HEK293 (cell line): ENCODE data around the gene RIN3.

Experiments
- CTCF ChIA-PET: fragments of 350-600 bp; formaldehyde crosslinking; extraction: SDS; loops from one replicate; lab custom pipeline; 2021; ENCODE audit warnings: antibody characterized with exemption; lab: Yijun Ruan, JAX
- POLR2A ChIA-PET: fragments of 300-600 bp; formaldehyde crosslinking; extraction: SDS; loops from one replicate; lab custom pipeline; 2020; ENCODE audit warnings: antibody characterized with exemption, inconsistent platforms; lab: Yijun Ruan, JAX
- H3K27ac ChIP-seq: fragments of 200-500 bp; sonication (Bioruptor generic); 2 replicates; pipeline ENCODE4 v1.5.1; 2014; ENCODE audit warnings: low read depth, low read length, control low read depth, inconsistent platforms; ENCODE audit errors: extremely low read depth
- H3K36me3 ChIP-seq, 2 experiments: fragments of 200-500 bp in 1 of 2; sonication (Bioruptor generic) in 1 of 2; 1 replicate in 1 of 2; 2 replicates in 1 of 2; pipeline ENCODE4 v1.5.1; 2014 to 2017; ENCODE audit warnings: inconsistent platforms in 2 of 2, low read length in 2 of 2; ENCODE audit not compliant: control insufficient read depth in 2 of 2, insufficient read depth in 1 of 2
- H3K4me1 ChIP-seq: fragments of 200-500 bp; sonication (Bioruptor generic); 2 replicates; pipeline ENCODE4 v1.5.1; 2014; ENCODE audit warnings: mild to moderate bottlenecking, low read length, inconsistent platforms; ENCODE audit not compliant: control insufficient read depth, insufficient read depth
- H3K4me3 ChIP-seq: 2 replicates; pipeline ENCODE4 v1.5.1; 2011; ENCODE audit warnings: low read depth, mild to moderate bottlenecking, control low read depth, low read length, moderate library complexity
- H3K9me3 ChIP-seq: fragments of 200-500 bp; sonication (Bioruptor generic); 2 replicates; pipeline ENCODE4 v1.5.1; 2014; ENCODE audit warnings: low read depth, low read length, inconsistent platforms; ENCODE audit not compliant: control insufficient read depth, insufficient read depth
- KLF16 ChIP-seq: fragments of 450-650 bp; formaldehyde crosslinking; IDR thresholded peaks from 2 replicates; pipeline ENCODE4 v1.5.1; 2017; ENCODE audit warnings: missing biosample characterization, missing genetic modification characterization
- SALL2 ChIP-seq: fragments of 450-650 bp; formaldehyde crosslinking; IDR thresholded peaks from 2 replicates; pipeline ENCODE4 v1.5.0; 2017; ENCODE audit warnings: missing biosample characterization, mild to moderate bottlenecking, missing genetic modification characterization, borderline replicate concordance
- ZNF114 ChIP-seq: fragments of 450-650 bp; formaldehyde crosslinking; IDR thresholded peaks from 2 replicates; pipeline ENCODE4 v1.5.0; 2017; ENCODE audit warnings: missing biosample characterization, missing genetic modification characterization
- ZNF121 ChIP-seq: fragments of 450-650 bp; formaldehyde crosslinking; IDR thresholded peaks from 2 replicates; pipeline ENCODE4 v1.5.1; 2016; ENCODE audit warnings: missing biosample characterization, missing genetic modification characterization
- ZNF146 ChIP-seq: fragments of 450-650 bp; formaldehyde crosslinking; IDR thresholded peaks from 2 replicates; pipeline ENCODE4 v1.5.1; 2016; ENCODE audit warnings: missing biosample characterization, missing genetic modification characterization
- ZNF341 ChIP-seq: fragments of 450-650 bp; formaldehyde crosslinking; IDR thresholded peaks from 2 replicates; pipeline ENCODE4; 2016; ENCODE audit warnings: low read depth, missing biosample characterization, missing genetic modification characterization
- ZNF707 ChIP-seq: fragments of 450-650 bp; formaldehyde crosslinking; IDR thresholded peaks from 2 replicates; pipeline ENCODE4 v1.5.1; 2016; ENCODE audit warnings: missing biosample characterization, missing genetic modification characterization
- ZNF837 ChIP-seq: fragments of 450-650 bp; formaldehyde crosslinking; IDR thresholded peaks from 2 replicates; pipeline ENCODE4 v1.5.1; 2016; ENCODE audit warnings: missing biosample characterization, missing genetic modification characterization
- TF ChIP-seq, protein P1 (sequence below): fragments of 450-650 bp; formaldehyde crosslinking; IDR thresholded peaks from 2 replicates; pipeline ENCODE4 v1.5.1; 2016; ENCODE audit warnings: missing biosample characterization, missing genetic modification characterization
- TF ChIP-seq, protein P2 (sequence below): fragments of 450-650 bp; formaldehyde crosslinking; IDR thresholded peaks from 2 replicates; pipeline ENCODE4 v1.5.1; 2016; ENCODE audit warnings: missing biosample characterization, missing genetic modification characterization
- TF ChIP-seq, protein P3 (sequence below): fragments of 450-650 bp; formaldehyde crosslinking; IDR thresholded peaks from 2 replicates; pipeline ENCODE4 v1.5.1; 2016; ENCODE audit warnings: missing biosample characterization, missing genetic modification characterization
- TF ChIP-seq, protein P4 (sequence below): fragments of 450-650 bp; formaldehyde crosslinking; IDR thresholded peaks from 2 replicates; pipeline ENCODE4 v1.5.1; 2016; ENCODE audit warnings: missing biosample characterization, missing genetic modification characterization
- TF ChIP-seq, protein P5 (sequence below): fragments of 450-650 bp; formaldehyde crosslinking; IDR thresholded peaks from 2 replicates; pipeline ENCODE4 v1.5.0; 2017; ENCODE audit warnings: missing biosample characterization, missing genetic modification characterization, borderline replicate concordance
- TF ChIP-seq, protein P6 (sequence below): fragments of 450-650 bp; formaldehyde crosslinking; IDR thresholded peaks from 2 replicates; pipeline ENCODE4 v1.5.1; 2016; ENCODE audit warnings: missing biosample characterization, missing genetic modification characterization, borderline replicate concordance

Gene RIN3

DNA sequence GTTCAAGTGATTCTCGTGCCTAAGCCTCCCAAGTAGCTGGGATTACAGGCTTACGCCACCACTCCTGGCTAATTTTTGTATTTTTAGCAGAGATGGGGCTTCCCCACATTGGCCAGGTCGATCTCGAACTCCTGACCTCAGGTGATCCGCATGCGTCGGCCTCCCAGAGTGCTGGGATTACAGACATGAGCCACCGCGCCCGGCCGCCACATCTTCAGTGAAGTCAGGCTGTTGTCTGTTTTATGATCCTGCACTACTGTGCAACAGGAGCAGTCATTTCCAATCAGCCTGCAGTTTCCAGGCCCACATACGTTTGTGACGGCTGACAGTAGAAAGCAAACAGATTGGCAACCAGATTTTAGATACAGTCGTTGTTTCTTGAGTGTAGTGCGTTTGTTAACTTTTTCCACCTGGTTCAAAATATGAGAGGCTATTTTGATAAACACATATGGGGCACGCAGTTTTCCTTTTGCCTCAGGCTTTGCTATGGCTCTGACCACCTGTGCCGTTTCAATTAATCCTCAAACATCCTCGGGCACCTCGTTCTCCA is 160.1 kb downstream of the RIN3 start:
- POLR2A ChIA-PET: no interaction called here
- CTCF ChIA-PET: interaction anchor here (0.5 to 1.5 kb wide), 3 partner anchors 13 to 207 kb away, joined by 3 to 5 read pairs (median 3); no protein-coding TSS in a partner anchor
- H3K4me1 ChIP-seq: no peaks in the 10 kb centered on the region

More for the DNA sequence above, 160.1 kb downstream of the RIN3 start:
- H3K4me3 ChIP-seq: no peak overlapping the region
- TF ChIP-seq ZNF146: no peak
- TF ChIP-seq ZNF707 (tag by site-specific recombination): no peak
- TF ChIP-seq, protein P1, sequence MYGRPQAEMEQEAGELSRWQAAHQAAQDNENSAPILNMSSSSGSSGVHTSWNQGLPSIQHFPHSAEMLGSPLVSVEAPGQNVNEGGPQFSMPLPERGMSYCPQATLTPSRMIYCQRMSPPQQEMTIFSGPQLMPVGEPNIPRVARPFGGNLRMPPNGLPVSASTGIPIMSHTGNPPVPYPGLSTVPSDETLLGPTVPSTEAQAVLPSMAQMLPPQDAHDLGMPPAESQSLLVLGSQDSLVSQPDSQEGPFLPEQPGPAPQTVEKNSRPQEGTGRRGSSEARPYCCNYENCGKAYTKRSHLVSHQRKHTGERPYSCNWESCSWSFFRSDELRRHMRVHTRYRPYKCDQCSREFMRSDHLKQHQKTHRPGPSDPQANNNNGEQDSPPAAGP (tag by site-specific recombination): no peak
- TF ChIP-seq ZNF837 (tag by site-specific recombination): no peak
- no peak for TF ChIP-seq SALL2 (tag by site-specific recombination)
- TF ChIP-seq ZNF121 (tag by site-specific recombination): no peak
- TF ChIP-seq, protein P2, sequence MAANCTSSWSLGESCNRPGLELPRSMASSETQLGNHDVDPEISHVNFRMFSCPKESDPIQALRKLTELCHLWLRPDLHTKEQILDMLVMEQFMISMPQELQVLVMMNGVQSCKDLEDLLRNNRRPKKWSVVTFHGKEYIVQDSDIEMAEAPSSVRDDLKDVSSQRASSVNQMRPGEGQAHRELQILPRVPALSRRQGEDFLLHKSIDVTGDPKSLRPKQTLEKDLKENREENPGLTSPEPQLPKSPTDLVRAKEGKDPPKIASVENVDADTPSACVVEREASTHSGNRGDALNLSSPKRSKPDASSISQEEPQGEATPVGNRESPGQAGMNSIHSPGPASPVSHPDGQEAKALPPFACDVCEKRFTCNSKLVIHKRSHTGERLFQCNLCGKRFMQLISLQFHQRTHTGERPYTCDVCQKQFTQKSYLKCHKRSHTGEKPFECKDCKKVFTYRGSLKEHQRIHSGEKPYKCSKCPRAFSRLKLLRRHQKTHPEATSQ: no peak
- TF ChIP-seq, protein P3, sequence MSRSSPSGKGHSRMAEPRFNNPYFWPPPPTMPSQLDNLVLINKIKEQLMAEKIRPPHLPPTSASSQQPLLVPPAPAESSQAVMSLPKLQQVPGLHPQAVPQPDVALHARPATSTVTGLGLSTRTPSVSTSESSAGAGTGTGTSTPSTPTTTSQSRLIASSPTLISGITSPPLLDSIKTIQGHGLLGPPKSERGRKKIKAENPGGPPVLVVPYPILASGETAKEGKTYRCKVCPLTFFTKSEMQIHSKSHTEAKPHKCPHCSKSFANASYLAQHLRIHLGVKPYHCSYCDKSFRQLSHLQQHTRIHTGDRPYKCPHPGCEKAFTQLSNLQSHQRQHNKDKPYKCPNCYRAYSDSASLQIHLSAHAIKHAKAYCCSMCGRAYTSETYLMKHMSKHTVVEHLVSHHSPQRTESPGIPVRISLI (tag by site-specific recombination): no peak
- TF ChIP-seq, protein P4, sequence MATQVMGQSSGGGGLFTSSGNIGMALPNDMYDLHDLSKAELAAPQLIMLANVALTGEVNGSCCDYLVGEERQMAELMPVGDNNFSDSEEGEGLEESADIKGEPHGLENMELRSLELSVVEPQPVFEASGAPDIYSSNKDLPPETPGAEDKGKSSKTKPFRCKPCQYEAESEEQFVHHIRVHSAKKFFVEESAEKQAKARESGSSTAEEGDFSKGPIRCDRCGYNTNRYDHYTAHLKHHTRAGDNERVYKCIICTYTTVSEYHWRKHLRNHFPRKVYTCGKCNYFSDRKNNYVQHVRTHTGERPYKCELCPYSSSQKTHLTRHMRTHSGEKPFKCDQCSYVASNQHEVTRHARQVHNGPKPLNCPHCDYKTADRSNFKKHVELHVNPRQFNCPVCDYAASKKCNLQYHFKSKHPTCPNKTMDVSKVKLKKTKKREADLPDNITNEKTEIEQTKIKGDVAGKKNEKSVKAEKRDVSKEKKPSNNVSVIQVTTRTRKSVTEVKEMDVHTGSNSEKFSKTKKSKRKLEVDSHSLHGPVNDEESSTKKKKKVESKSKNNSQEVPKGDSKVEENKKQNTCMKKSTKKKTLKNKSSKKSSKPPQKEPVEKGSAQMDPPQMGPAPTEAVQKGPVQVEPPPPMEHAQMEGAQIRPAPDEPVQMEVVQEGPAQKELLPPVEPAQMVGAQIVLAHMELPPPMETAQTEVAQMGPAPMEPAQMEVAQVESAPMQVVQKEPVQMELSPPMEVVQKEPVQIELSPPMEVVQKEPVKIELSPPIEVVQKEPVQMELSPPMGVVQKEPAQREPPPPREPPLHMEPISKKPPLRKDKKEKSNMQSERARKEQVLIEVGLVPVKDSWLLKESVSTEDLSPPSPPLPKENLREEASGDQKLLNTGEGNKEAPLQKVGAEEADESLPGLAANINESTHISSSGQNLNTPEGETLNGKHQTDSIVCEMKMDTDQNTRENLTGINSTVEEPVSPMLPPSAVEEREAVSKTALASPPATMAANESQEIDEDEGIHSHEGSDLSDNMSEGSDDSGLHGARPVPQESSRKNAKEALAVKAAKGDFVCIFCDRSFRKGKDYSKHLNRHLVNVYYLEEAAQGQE (tag by site-specific recombination): no peak
- no peak for TF ChIP-seq ZNF341 (tag by site-specific recombination)
- TF ChIP-seq, protein P5, sequence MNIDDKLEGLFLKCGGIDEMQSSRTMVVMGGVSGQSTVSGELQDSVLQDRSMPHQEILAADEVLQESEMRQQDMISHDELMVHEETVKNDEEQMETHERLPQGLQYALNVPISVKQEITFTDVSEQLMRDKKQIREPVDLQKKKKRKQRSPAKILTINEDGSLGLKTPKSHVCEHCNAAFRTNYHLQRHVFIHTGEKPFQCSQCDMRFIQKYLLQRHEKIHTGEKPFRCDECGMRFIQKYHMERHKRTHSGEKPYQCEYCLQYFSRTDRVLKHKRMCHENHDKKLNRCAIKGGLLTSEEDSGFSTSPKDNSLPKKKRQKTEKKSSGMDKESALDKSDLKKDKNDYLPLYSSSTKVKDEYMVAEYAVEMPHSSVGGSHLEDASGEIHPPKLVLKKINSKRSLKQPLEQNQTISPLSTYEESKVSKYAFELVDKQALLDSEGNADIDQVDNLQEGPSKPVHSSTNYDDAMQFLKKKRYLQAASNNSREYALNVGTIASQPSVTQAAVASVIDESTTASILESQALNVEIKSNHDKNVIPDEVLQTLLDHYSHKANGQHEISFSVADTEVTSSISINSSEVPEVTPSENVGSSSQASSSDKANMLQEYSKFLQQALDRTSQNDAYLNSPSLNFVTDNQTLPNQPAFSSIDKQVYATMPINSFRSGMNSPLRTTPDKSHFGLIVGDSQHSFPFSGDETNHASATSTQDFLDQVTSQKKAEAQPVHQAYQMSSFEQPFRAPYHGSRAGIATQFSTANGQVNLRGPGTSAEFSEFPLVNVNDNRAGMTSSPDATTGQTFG (tag by site-specific recombination): no peak
- no peak for TF ChIP-seq KLF16
- TF ChIP-seq ZNF114 (tag by site-specific recombination): no peak
- TF ChIP-seq, protein P6, sequence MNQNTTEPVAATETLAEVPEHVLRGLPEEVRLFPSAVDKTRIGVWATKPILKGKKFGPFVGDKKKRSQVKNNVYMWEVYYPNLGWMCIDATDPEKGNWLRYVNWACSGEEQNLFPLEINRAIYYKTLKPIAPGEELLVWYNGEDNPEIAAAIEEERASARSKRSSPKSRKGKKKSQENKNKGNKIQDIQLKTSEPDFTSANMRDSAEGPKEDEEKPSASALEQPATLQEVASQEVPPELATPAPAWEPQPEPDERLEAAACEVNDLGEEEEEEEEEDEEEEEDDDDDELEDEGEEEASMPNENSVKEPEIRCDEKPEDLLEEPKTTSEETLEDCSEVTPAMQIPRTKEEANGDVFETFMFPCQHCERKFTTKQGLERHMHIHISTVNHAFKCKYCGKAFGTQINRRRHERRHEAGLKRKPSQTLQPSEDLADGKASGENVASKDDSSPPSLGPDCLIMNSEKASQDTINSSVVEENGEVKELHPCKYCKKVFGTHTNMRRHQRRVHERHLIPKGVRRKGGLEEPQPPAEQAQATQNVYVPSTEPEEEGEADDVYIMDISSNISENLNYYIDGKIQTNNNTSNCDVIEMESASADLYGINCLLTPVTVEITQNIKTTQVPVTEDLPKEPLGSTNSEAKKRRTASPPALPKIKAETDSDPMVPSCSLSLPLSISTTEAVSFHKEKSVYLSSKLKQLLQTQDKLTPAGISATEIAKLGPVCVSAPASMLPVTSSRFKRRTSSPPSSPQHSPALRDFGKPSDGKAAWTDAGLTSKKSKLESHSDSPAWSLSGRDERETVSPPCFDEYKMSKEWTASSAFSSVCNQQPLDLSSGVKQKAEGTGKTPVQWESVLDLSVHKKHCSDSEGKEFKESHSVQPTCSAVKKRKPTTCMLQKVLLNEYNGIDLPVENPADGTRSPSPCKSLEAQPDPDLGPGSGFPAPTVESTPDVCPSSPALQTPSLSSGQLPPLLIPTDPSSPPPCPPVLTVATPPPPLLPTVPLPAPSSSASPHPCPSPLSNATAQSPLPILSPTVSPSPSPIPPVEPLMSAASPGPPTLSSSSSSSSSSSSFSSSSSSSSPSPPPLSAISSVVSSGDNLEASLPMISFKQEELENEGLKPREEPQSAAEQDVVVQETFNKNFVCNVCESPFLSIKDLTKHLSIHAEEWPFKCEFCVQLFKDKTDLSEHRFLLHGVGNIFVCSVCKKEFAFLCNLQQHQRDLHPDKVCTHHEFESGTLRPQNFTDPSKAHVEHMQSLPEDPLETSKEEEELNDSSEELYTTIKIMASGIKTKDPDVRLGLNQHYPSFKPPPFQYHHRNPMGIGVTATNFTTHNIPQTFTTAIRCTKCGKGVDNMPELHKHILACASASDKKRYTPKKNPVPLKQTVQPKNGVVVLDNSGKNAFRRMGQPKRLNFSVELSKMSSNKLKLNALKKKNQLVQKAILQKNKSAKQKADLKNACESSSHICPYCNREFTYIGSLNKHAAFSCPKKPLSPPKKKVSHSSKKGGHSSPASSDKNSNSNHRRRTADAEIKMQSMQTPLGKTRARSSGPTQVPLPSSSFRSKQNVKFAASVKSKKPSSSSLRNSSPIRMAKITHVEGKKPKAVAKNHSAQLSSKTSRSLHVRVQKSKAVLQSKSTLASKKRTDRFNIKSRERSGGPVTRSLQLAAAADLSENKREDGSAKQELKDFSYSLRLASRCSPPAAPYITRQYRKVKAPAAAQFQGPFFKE (tag by site-specific recombination): no peak
- no peak overlapping the region for H3K27ac ChIP-seq
- no peaks in the 10 kb centered on the region for H3K36me3 ChIP-seq
- H3K9me3 ChIP-seq: no peaks in the 10 kb centered on the region
